Heart left ventricle (tissue), 16 donors: ENCODE data around the gene PDPR. TPM values are rescaled to one million over a fixed set of nuclear protein-coding genes. Genes with fewer than 3 reads are reported as not detected.
"Not testable (repeated sequence)": the region's sequence is repeated elsewhere in the genome, so short reads cannot be mapped to it uniquely, and the experiment has no call there.

Experiments
- ATAC-seq, 4 donors: fragments of 200-7000 bp; cut with Tn5 transposase; one replicate each; pipeline ENCODE4 v1.9.1; 2020 to 2022; ENCODE audit warnings: moderate library complexity in 4 of 4, mild to moderate bottlenecking in 3 of 4, moderate number of reproducible peaks in 1 of 4
- DNase-seq, 5 donors: peaks; one replicate each; pipeline ENCODE4 v3.0.0-alpha.2; 2020
- H3K27ac ChIP-seq, 12 donors: fragments of 200-600 bp; sonication (generic) in 4 of 12; one replicate each; pipeline versions ENCODE4 v1.5.0 to v1.8.0; 2016 to 2022; ENCODE audit warnings: mild to moderate bottlenecking in 2 of 12
- H3K27me3 ChIP-seq, 9 donors: fragments of 200-600 bp; sonication (generic) in 2 of 9; one replicate each; pipeline versions ENCODE4 v1.5.1 to v1.8.0; 2016 to 2022; ENCODE audit warnings: mild to moderate bottlenecking in 3 of 9
- H3K36me3 ChIP-seq, 9 donors: fragments of 200-600 bp; sonication (generic) in 2 of 9; one replicate each; pipeline versions ENCODE4 v1.5.0 to v1.8.0; 2018 to 2022; ENCODE audit warnings: mild to moderate bottlenecking in 2 of 9
- H3K4me1 ChIP-seq, 12 donors: fragments of 200-600 bp; sonication (generic) in 4 of 12; one replicate each; pipeline versions ENCODE4 v1.5.0 to v1.8.0; 2016 to 2022; ENCODE audit warnings: mild to moderate bottlenecking in 3 of 12
- H3K4me3 ChIP-seq, 12 donors: fragments of 200-600 bp; sonication (generic) in 4 of 12; one replicate each; pipeline versions ENCODE4 v1.5.0 to v1.8.0; 2017 to 2022; ENCODE audit warnings: mild to moderate bottlenecking in 9 of 12, moderate library complexity in 4 of 12
- H3K9me3 ChIP-seq, 12 donors: fragments of 200-600 bp; sonication (generic) in 4 of 12; one replicate each; pipeline versions ENCODE4 v1.5.0 to v1.8.0; 2016 to 2022; ENCODE audit warnings: mild to moderate bottlenecking in 1 of 12
- CTCF ChIP-seq, 12 donors: fragments of 200-600 bp; sonication (generic) in 4 of 12; IDR thresholded peaks; one replicate each; pipeline versions ENCODE4 v1.5.0 to v1.8.0; 2018 to 2022; ENCODE audit warnings: antibody characterized with exemption in 12 of 12, mild to moderate bottlenecking in 5 of 12
- POLR2A ChIP-seq, 2 donors: fragments of 450-650 bp; IDR thresholded peaks; one replicate each; pipeline ENCODE4 v1.6.1; 2017; ENCODE audit warnings: antibody characterized with exemption in 2 of 2, mild to moderate bottlenecking in 2 of 2, moderate library complexity in 2 of 2
- WGBS, 4 donors: extraction: QIAGEN DNeasy Blood & Tissue Kit in 2 of 4; methylation state at CpG; one replicate each; pipeline versions ENCODE4 v1.1.5 to v1.1.7; 2013 to 2018; 5-methylcytosine and 5-hydroxymethylcytosine counted together
- intact Hi-C, 10 donors: fragments of 100-400 bp; cut with DNase I; formaldehyde crosslinking; loops; one replicate each; pipeline versions ENCODE4 v1.11.1 to v1.14.2; 2022
- polyA plus RNA-seq, 2 donors: library from polyadenylated mRNA; stranded (reverse); fragments of 200-250 nt; gene quantifications; one replicate each; pipeline ENCODE4 v1.2.3, GENCODE V29; 2013
- total RNA-seq, 9 donors: library from RNA; depleted of rRNA in 2 of 9; stranded (reverse); fragments of >200 nt in 2 of 9; fragmentation: NEBNext Ultra II Directional in 3 of 9; extraction: Animal tissue kit (Norgen Biotek cat#: 25700) in 3 of 9; gene quantifications; one replicate each; pipeline versions ENCODE4 v1.1.0 to v1.2.4, GENCODE V29; 2016 to 2023
- donor health status: ischemic (EF 13 %, LVEDD 7.1; RV severe dilation, severe dysfunction).
- donor health status: healthy with polysubstance abuse.
- donor health status: DM: no; HTN: yes; CAD: no.
- donor health status: DM: no; HTN: no; CAD: no.
- donor health status: ischemic (EF 25% LVEDD 6.9; RV normal size, moderate dysfunction).
- donor health status: ischemic (EF 25% LVEDD 5.7; RV mildly dilated, moderate dysfunction).
- donor health status: healthy.
- donor health status: DM: yes; HTN: yes; CAD: no.
- donor health status: ischemic (EF 35%, LVEDD 5.7; RV mildly dilated, moderate dysfunction).
- donor health status: nonischemic (EF 11% LVEDD 7.7; RV severe dilation, severe dysfunction).
- donor health status: DM: yes; HTN: yes; CAD: no.
- donor health status: PGD.
- donor health status: ischemic (EF 29% LVEDD 5.4; RV normal size, mild dysfunction).
- donor health status: nonischemic (EF 23%, LVEDD 6.1; RV moderate dilation, normal function).

PDPR gene
- total and polyA plus RNA-seq, 11 donors, result 7.7 to 38.3 (median 27.1) TPM

DNA sequence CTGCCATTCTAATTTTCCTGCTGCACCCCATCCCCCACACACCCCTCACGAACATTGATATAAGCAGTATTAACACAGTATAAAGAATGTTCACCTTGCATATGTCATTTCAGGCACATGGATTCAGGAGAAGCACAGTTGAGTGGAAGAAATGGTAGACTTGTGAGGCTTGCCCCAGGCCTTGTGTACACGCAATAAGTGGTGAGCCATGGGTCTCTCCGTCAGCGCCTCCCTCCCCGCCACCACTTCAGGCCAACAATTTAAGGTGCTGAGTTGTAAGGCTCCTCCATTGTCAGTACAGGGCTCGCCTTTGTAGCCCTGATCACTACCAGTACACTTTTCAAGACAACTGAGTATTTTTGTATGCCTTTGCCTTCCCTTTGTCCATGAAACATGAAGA lies 47.2 kb downstream of the PDPR start:
- H3K36me3 ChIP-seq, result peaks cover 8 to 67% (median 65%) of the 10 kb centered on the region in 9 donors
- 86 to 90% (median 88%) methylated on average over 6 of the region's 6 CpGs for WGBS, 4 donors
- DNase-seq (no peak), ATAC-seq (no peak)
- intact Hi-C loops, result loop anchor here in 2 of 10 donors (10.0 kb wide), 1 partner anchor 103 kb away; no protein-coding TSS in a partner anchor
- no peaks in the 10 kb centered on the region for H3K4me1 ChIP-seq
- no peak overlapping the region for H3K4me3 ChIP-seq
- no peak overlapping the region for H3K27ac ChIP-seq
- no peaks in the 10 kb centered on the region for H3K9me3 ChIP-seq
- TF ChIP-seq POLR2A (IDR thresholded peaks at IDR 0.05) (no peak), CTCF (IDR thresholded peaks at IDR 0.05) (no peak)
- no peaks in the 10 kb centered on the region for H3K27me3 ChIP-seq

DNA sequence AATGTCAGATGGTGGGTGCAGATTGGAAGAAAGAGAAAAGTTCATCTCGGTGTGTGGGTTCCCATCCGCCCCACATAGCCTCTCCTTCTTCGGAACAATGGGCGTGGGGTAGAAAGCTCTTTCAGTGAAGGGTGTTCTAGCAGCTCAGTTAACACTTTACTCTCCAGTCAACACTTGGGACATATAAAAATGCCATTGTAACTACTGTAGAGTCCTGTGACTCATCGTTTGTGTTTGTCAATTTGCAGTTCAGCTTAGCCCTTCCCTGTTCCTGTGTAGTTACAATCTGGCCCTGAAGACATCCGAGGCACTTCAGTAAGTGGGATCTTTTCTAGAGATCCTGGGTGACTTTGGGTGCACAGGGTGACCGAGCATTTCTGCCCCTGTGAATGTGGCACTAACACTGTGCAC lies 47.9 kb downstream of the PDPR start:
- WGBS, 4 donors, result 61 to 74% (median 69%) methylated on average over 7 of the region's 7 CpGs
- TF ChIP-seq POLR2A (IDR thresholded peaks at IDR 0.05), result no peak
- no peak for TF ChIP-seq CTCF (IDR thresholded peaks at IDR 0.05)

GRCh38 chr16:70163596-70163995 lies 49.5 kb downstream of the PDPR start:
- intact Hi-C loops, result loop anchor here in 2 of 10 donors (10.0 kb wide), 1 partner anchor 101 kb away; no protein-coding TSS in a partner anchor

More for the DNA sequence above, 47.9 kb downstream of the PDPR start:
- DNase-seq (no peak), ATAC-seq (no peak)
- H3K4me1 ChIP-seq, result no peaks in the 10 kb centered on the region
- H3K27ac ChIP-seq, result no peak overlapping the region
- no peak overlapping the region for H3K4me3 ChIP-seq
- H3K36me3 ChIP-seq, result peaks cover 7 to 60% (median 58%) of the 10 kb centered on the region in 9 donors
- no peaks in the 10 kb centered on the region for H3K27me3 ChIP-seq
- no peaks in the 10 kb centered on the region for H3K9me3 ChIP-seq
- intact Hi-C loops, result loop anchor here in 2 of 10 donors (10.0 kb wide), 1 partner anchor 103 kb away; no protein-coding TSS in a partner anchor

GRCh38 chr16:70166688-70167087 lies 52.6 kb downstream of the PDPR start:
- not testable (repeated sequence) for H3K4me1 ChIP-seq, DNase-seq, H3K4me3 ChIP-seq, H3K27me3 ChIP-seq, H3K27ac ChIP-seq, H3K9me3 ChIP-seq
- whole genome bisulfite sequencing, 4 donors, result 84 to 89% methylated on average over 5 of the region's 10 CpGs; no CpG with 5 or more reads in 2 of the 4 donors
- intact Hi-C loops, result loop anchor here in 2 of 10 donors (10.0 kb wide), 1 partner anchor 98 kb away; no protein-coding TSS in a partner anchor
- peaks cover 0 to 14% (median 12%) of the 10 kb centered on the region in 9 donors for H3K36me3 ChIP-seq
- ATAC-seq, result peak; percentile 14 to 64 (median 33)

More at GRCh38 chr16:70163596-70163995, 49.5 kb downstream of the PDPR start:
- WGBS, 4 donors, result 80 to 85% (median 84%) methylated on average over 10 of the region's 10 CpGs
- DNase-seq (no peak), ATAC-seq (peak in 1 of 4 donors; percentile 11)
- H3K4me1 ChIP-seq, result no peaks in the 10 kb centered on the region
- no peaks in the 10 kb centered on the region for H3K9me3 ChIP-seq
- H3K4me3 ChIP-seq, result no peak overlapping the region
- no peak for TF ChIP-seq CTCF (IDR thresholded peaks at IDR 0.05)
- TF ChIP-seq POLR2A (IDR thresholded peaks at IDR 0.05), result no peak
- H3K27ac ChIP-seq, result no peak overlapping the region
- peaks cover 5 to 45% (median 43%) of the 10 kb centered on the region in 9 donors for H3K36me3 ChIP-seq
- no peaks in the 10 kb centered on the region for H3K27me3 ChIP-seq

DNA sequence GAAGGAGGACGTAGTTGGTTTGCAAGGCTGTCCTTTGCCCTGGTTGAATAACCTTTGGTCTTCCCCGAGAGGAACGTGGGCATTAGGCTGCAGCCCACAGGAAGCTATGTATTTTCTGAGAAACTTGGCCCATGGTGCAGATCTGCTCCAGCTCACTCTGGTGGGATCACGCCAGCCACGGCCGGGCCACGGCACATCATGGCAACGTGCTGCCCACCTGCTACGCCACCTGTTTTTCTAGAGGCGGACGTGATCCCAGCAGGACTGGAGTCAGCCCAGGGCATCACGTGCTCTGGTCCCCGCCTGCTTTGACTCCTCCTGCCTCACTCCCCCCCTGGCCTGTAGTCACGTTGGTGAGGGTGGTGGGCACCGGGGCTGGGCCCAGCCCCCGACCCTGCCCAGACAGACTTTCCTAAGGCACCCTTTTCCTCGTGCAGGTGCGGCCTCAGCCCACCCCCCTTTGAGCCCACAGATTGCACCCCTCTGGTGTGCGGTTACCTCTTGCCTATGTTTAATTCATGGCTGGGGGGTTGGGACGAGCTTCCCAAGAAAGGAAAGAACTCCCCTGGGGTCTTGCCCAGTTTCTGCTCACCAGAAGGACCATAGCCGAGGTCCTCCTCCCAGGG lies 59.2 kb downstream of the PDPR start, which contains the start of gene CLEC18C:
Gene CLEC18C (plus strand): TSS at position 576 of the 626 bp plus-strand sequence. CDS start 492 bp downstream, outside the sequence.
- H3K4me1 ChIP-seq, H3K36me3 ChIP-seq, H3K9me3 ChIP-seq, intact Hi-C loops, H3K27me3 ChIP-seq, ATAC-seq, DNase-seq, H3K4me3 ChIP-seq, H3K27ac ChIP-seq: not testable (repeated sequence)
- 79 to 90% (median 84%) methylated on average over 8 to 18 of the region's 21 CpGs; no CpG with 5 or more reads in 1 of the 4 donors for WGBS, 4 donors

GRCh38 chr16:70173916-70174315 lies 59.8 kb downstream of the PDPR start:
- peak in 1 of 4 donors; percentile 26 for ATAC-seq
- intact Hi-C loops, H3K9me3 ChIP-seq, H3K4me3 ChIP-seq, H3K4me1 ChIP-seq, DNase-seq, H3K36me3 ChIP-seq, H3K27ac ChIP-seq, H3K27me3 ChIP-seq: not testable (repeated sequence)
- 59 to 66% methylated on average over 6 to 9 of the region's 15 CpGs; no CpG with 5 or more reads in 2 of the 4 donors for WGBS, 4 donors

GRCh38 chr16:70174387-70174932 lies 60.3 kb downstream of the PDPR start:
- H3K4me1 ChIP-seq, H3K9me3 ChIP-seq, H3K27ac ChIP-seq, DNase-seq, H3K4me3 ChIP-seq, intact Hi-C loops, H3K36me3 ChIP-seq, H3K27me3 ChIP-seq: not testable (repeated sequence)
- peak in 3 of 4 donors; percentile 17 to 39 (median 25) for ATAC-seq
- 78 to 87% (median 83%) methylated on average over 4 to 9 of the region's 21 CpGs for WGBS, 4 donors
